Gastrocnemius medialis (tissue), 4 donors: ENCODE results near the gene B3GLCT.

Experiments used
- POLR2A ChIP-seq, 2 donors: fragments of 450-650 bp; IDR thresholded peaks; one replicate each; pipeline ENCODE4 v1.6.1; 2017; ENCODE audit warnings: antibody characterized with exemption in 2 of 2, mild to moderate bottlenecking in 2 of 2, moderate library complexity in 2 of 2
- TF ChIP-seq, protein P1 (sequence below), 5 experiments: fragments of 450-650 bp in 3 of 5; fragments of 200-600 bp in 2 of 5; sonication (generic) in 2 of 5; IDR thresholded peaks in 4 of 5; conservative IDR thresholded peaks in 1 of 5; 1 replicate in 4 of 5; 2 replicates in 1 of 5; pipeline ENCODE4 v1.5.1; 2016 to 2019; ENCODE audit warnings: antibody characterized with exemption in 5 of 5, mild to moderate bottlenecking in 3 of 5, moderate library complexity in 3 of 5

DNA sequence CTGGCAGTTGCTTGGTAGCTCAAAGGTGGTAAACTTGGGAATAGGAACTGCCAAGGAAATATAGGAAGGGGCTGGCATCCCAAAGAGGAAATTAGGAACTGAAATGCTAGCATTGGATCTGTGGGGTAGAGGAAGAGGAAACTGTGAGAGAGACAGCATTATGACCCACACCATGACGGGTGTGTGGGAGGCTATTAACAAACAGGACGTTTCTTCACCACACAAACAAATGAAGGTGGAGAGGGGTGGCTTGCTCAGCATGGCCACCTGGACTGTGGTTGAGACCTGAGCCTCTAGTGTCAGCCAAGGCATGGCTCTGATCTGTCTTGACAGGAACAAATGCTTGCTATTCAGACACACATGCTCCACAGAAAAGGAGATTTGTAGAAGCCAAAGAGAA is 178.2 kb downstream of the B3GLCT start:
- TF ChIP-seq, protein P1, sequence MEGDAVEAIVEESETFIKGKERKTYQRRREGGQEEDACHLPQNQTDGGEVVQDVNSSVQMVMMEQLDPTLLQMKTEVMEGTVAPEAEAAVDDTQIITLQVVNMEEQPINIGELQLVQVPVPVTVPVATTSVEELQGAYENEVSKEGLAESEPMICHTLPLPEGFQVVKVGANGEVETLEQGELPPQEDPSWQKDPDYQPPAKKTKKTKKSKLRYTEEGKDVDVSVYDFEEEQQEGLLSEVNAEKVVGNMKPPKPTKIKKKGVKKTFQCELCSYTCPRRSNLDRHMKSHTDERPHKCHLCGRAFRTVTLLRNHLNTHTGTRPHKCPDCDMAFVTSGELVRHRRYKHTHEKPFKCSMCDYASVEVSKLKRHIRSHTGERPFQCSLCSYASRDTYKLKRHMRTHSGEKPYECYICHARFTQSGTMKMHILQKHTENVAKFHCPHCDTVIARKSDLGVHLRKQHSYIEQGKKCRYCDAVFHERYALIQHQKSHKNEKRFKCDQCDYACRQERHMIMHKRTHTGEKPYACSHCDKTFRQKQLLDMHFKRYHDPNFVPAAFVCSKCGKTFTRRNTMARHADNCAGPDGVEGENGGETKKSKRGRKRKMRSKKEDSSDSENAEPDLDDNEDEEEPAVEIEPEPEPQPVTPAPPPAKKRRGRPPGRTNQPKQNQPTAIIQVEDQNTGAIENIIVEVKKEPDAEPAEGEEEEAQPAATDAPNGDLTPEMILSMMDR (IDR thresholded peaks at IDR 0.05 in 4 of 5, conservative IDR thresholded peaks at IDR 0.05 in 1 of 5) = no peak
- TF ChIP-seq POLR2A (IDR thresholded peaks at IDR 0.05) = no peak
